Prostate gland (tissue), 2 donors: ENCODE measurements around the gene LCOR.

Source experiments
- POLR2A ChIP-seq: fragments of 450-650 bp; IDR thresholded peaks from one replicate; pipeline ENCODE4 v1.6.1; 2016; ENCODE audit warnings: antibody characterized with exemption, mild to moderate bottlenecking
- TF ChIP-seq, protein P1 (sequence below), 4 experiments: fragments of 200-600 bp in 2 of 4; fragments of 450-650 bp in 2 of 4; sonication (generic) in 2 of 4; IDR thresholded peaks; 1 replicate in 3 of 4; 2 replicates in 1 of 4; pipeline ENCODE4 v1.5.1; 2016 to 2019; ENCODE audit warnings: antibody characterized with exemption in 4 of 4, mild to moderate bottlenecking in 2 of 4, moderate library complexity in 2 of 4

DNA sequence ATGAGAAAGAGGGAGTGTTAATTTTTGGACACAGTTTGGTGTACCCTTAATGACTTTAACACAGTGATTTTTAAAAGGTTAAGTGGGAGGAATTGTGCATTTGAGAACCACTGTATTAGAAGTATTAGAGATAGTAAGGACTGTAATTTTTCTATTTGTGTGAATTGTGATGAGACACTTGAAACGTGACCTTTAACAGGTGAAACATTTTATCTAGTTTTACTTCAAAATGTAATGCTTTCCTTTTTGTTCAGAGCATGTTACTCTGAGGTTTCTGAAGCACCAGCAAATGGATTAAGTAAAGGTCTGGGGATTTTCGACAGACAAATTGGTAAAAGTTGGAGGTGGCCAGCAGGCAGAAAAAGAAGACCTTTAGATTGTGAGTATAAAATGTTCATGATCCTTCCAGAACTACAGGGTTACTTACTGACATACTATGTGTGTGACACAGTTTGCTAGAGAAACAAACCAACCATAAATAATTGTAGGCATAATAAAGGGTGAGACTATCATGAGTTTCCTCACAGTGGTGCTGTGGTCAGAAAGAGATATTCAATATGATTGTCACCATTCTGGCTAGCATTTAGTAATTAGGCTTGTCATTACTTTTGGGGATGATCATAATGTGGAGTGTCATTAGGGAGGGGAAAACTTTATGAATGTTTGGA lies 26.1 kb downstream of the LCOR start:
- TF ChIP-seq POLR2A = no peak
- TF ChIP-seq, protein P1, sequence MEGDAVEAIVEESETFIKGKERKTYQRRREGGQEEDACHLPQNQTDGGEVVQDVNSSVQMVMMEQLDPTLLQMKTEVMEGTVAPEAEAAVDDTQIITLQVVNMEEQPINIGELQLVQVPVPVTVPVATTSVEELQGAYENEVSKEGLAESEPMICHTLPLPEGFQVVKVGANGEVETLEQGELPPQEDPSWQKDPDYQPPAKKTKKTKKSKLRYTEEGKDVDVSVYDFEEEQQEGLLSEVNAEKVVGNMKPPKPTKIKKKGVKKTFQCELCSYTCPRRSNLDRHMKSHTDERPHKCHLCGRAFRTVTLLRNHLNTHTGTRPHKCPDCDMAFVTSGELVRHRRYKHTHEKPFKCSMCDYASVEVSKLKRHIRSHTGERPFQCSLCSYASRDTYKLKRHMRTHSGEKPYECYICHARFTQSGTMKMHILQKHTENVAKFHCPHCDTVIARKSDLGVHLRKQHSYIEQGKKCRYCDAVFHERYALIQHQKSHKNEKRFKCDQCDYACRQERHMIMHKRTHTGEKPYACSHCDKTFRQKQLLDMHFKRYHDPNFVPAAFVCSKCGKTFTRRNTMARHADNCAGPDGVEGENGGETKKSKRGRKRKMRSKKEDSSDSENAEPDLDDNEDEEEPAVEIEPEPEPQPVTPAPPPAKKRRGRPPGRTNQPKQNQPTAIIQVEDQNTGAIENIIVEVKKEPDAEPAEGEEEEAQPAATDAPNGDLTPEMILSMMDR (IDR thresholded peaks at IDR 0.05) = no peak
